ENCODE data around the gene PCSK9.

DNA sequence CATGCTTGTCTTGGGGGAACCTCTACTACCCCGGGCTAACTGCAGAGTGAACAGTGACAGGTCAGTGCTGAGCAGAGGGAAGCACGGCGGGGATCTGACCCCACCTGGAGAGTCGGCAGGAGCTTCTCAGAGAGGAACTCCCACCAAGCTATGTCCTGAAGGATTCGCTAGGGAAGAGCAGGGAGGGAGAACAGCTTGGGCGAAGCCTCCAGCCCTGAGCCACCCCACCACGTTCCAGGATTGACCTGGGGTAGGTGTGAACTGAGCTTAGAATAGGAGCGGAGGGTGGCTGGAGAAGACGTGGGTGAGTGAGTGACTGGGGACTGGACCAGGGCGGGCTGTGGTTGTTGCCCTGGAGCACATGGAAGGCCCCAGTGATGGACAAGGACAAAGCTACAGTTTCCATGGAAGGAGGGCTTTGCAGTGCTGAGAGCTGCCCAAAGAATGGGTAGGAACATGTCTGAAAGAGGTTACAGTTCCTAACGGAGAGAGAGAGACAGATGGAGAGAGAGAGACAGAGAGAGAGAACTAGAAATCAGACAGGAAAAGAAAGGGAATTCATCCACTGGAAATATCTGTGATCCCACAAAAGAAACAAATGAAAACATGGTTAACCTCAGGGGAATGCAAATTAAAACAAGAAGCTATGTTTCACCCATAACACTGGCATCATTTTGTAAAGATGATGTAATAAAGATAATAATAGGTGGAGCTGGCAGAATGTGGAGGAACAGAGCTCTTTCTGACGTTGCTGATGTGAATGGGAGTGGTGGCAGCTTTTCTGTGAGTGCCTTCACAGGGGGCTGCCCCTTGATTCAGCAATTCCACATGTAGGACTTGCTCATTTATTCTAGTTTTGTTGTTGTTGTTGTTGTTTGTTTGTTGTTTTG, 23.4 kb upstream of the PCSK9 start:
- no peak for TF ChIP-seq POLR2A (IDR thresholded peaks at IDR 0.05; ENCODE audit: low read length)
- TF ChIP-seq GATA1 (IDR thresholded peaks at IDR 0.05; ENCODE audit: low read depth, low read length): no peak

Data from erythroblast (primary cell).